Trophoblast cell (in vitro differentiated cells and primary cell): ENCODE measurements around the gene CST3.

ENCODE experiments used
- DNase-seq, 2 donors: peaks; one replicate each; pipeline ENCODE4 v3.0.0-alpha.2; 2016
- H2AFZ ChIP-seq: 2 replicates; pipeline ENCODE4 v1.6.1; 2013; ENCODE audit warnings: low read length, moderate library complexity, mild to moderate bottlenecking; ENCODE audit not compliant: insufficient read depth, poor library complexity
- H2AK5ac ChIP-seq: 2 replicates; pipeline ENCODE4 v1.6.1; 2013; ENCODE audit warnings: mild to moderate bottlenecking, low read length
- H2BK120ac ChIP-seq: 2 replicates; pipeline ENCODE4 v1.6.1; 2013; ENCODE audit warnings: low read length, mild to moderate bottlenecking, moderate library complexity; ENCODE audit not compliant: insufficient read depth, poor library complexity
- H2BK12ac ChIP-seq: 2 replicates; pipeline ENCODE4 v1.6.1; 2013; ENCODE audit warnings: mild to moderate bottlenecking, low read length, moderate library complexity
- H2BK5ac ChIP-seq: 2 replicates; pipeline ENCODE4 v1.6.1; 2013; ENCODE audit warnings: low read length, low read depth, moderate library complexity, mild to moderate bottlenecking; ENCODE audit not compliant: poor library complexity
- H3K14ac ChIP-seq: 2 replicates; pipeline ENCODE4 v1.6.1; 2013; ENCODE audit warnings: mild to moderate bottlenecking, low read length
- H3K18ac ChIP-seq: 2 replicates; pipeline ENCODE4 v1.6.1; 2013; ENCODE audit warnings: mild to moderate bottlenecking, low read length
- H3K23ac ChIP-seq: 2 replicates; pipeline ENCODE4 v1.6.1; 2013; ENCODE audit warnings: low read length
- H3K27ac ChIP-seq: 2 replicates; pipeline ENCODE4 v1.5.1; 2013; ENCODE audit warnings: low read depth, mild to moderate bottlenecking, inconsistent platforms, low read length, moderate library complexity
- H3K27me3 ChIP-seq: 2 replicates; pipeline ENCODE4 v1.6.1; 2013; ENCODE audit warnings: inconsistent platforms, mild to moderate bottlenecking, low read length, moderate library complexity; ENCODE audit not compliant: insufficient read depth
- H3K36me3 ChIP-seq, 2 experiments: 1 replicate in 1 of 2; 2 replicates in 1 of 2; pipeline ENCODE4 v1.6.1; 2013; ENCODE audit warnings: low read length in 2 of 2, mild to moderate bottlenecking in 2 of 2, moderate library complexity in 1 of 2; ENCODE audit not compliant: insufficient read depth in 2 of 2, control insufficient read depth in 1 of 2
- H3K4ac ChIP-seq: 2 replicates; pipeline ENCODE4 v1.6.1; 2013; ENCODE audit warnings: low read depth, mild to moderate bottlenecking, low read length, moderate library complexity
- H3K4me1 ChIP-seq, 2 experiments: 1 replicate in 1 of 2; 2 replicates in 1 of 2; pipeline ENCODE4 v1.6.1; 2013; ENCODE audit warnings: low read length in 2 of 2, mild to moderate bottlenecking in 2 of 2, moderate library complexity in 1 of 2; ENCODE audit not compliant: insufficient read depth in 2 of 2, control insufficient read depth in 1 of 2
- H3K4me2 ChIP-seq: 2 replicates; pipeline ENCODE4 v1.6.1; 2013; ENCODE audit warnings: inconsistent platforms, mild to moderate bottlenecking, low read length, moderate library complexity
- H3K4me3 ChIP-seq: 2 replicates; pipeline ENCODE4 v1.5.1; 2013; ENCODE audit warnings: mild to moderate bottlenecking, low read depth, low read length, inconsistent platforms
- H3K79me1 ChIP-seq: one replicate; pipeline ENCODE4 v1.6.1; 2013; ENCODE audit warnings: low read length
- H3K79me2 ChIP-seq: 2 replicates; pipeline ENCODE4 v1.6.1; 2013; ENCODE audit warnings: low read length, mild to moderate bottlenecking; ENCODE audit not compliant: control insufficient read depth, insufficient read depth, poor library complexity
- H3K9ac ChIP-seq: 2 replicates; pipeline ENCODE4 v1.6.1; 2013; ENCODE audit warnings: mild to moderate bottlenecking, low read length
- H3K9me3 ChIP-seq: 2 replicates; pipeline ENCODE4 v1.6.1; 2013; ENCODE audit warnings: low read depth, mild to moderate bottlenecking, control low read depth, inconsistent platforms, low read length; ENCODE audit not compliant: insufficient read depth
- H4K12ac ChIP-seq: 2 replicates; pipeline ENCODE4 v1.6.1; 2013; ENCODE audit warnings: low read depth, mild to moderate bottlenecking, low read length, moderate library complexity
- H4K8ac ChIP-seq: 2 replicates; pipeline ENCODE4 v1.6.1; 2013; ENCODE audit warnings: low read depth, mild to moderate bottlenecking, low read length, moderate library complexity
- H4K91ac ChIP-seq: one replicate; pipeline ENCODE4 v1.6.1; 2013; ENCODE audit warnings: low read depth, mild to moderate bottlenecking, low read length, moderate library complexity
- WGBS: extraction: QIAGEN DNeasy Blood & Tissue Kit; methylation state at CpG from one replicate; pipeline ENCODE4 v1.1.7; 2013; ENCODE audit warnings: missing lambda C conversion rate; ENCODE audit not compliant: insufficient read length, insufficient coverage; ENCODE audit errors: extremely low coverage; 5-methylcytosine and 5-hydroxymethylcytosine counted together

The CST3 gene

GRCh38 chr20:23649830-23650417, 12.2 kb upstream of the CST3 start:
- WGBS, result no CpG with 5 or more reads among the region's 1 CpG
- H3K4me2 ChIP-seq, result no peak overlapping the region
- H3K27ac ChIP-seq, result no peak overlapping the region
- no peak overlapping the region for H3K14ac ChIP-seq
- no peak overlapping the region for H2AFZ ChIP-seq
- no peak overlapping the region for H3K4ac ChIP-seq
- H3K9me3 ChIP-seq, result no peaks in the 10 kb centered on the region
- H3K9ac ChIP-seq, result no peak overlapping the region
- H2BK5ac ChIP-seq, result no peak overlapping the region
- DNase-seq, result no peak
- no peak overlapping the region for H4K12ac ChIP-seq
- no peaks in the 10 kb centered on the region for H3K79me2 ChIP-seq
- no peaks in the 10 kb centered on the region for H3K4me1 ChIP-seq
- no peaks in the 10 kb centered on the region for H3K79me1 ChIP-seq
- no peak overlapping the region for H4K91ac ChIP-seq
- H3K27me3 ChIP-seq, result no peaks in the 10 kb centered on the region
- H2AK5ac ChIP-seq, result no peak overlapping the region
- H3K36me3 ChIP-seq, result no peaks in the 10 kb centered on the region
- H2BK12ac ChIP-seq, result no peak overlapping the region
- H2BK120ac ChIP-seq, result no peak overlapping the region
- H3K4me3 ChIP-seq, result no peak overlapping the region
- H3K18ac ChIP-seq, result no peak overlapping the region
- H4K8ac ChIP-seq, result no peak overlapping the region
- no peak overlapping the region for H3K23ac ChIP-seq

- Histone ChIP-seq H3K36me3 (no peaks in the 10 kb centered on the region), H3K23ac (no peak overlapping the region), H3K27ac (no peak overlapping the region), H2BK5ac (no peak overlapping the region), H3K4ac (no peak overlapping the region), H4K12ac (no peak overlapping the region), H2AK5ac (no peak overlapping the region), H3K9ac (no peak overlapping the region), H4K8ac (no peak overlapping the region), H2BK12ac (no peak overlapping the region), H4K91ac (no peak overlapping the region), H3K79me2 (no peaks in the 10 kb centered on the region), H2AFZ (no peak overlapping the region), H3K4me1 (no peaks in the 10 kb centered on the region), H2BK120ac (no peak overlapping the region), H3K9me3 (no peaks in the 10 kb centered on the region), H3K4me3 (no peak overlapping the region), H3K4me2 (no peak overlapping the region), H3K14ac (no peak overlapping the region), H3K27me3 (no peaks in the 10 kb centered on the region), H3K79me1 (no peaks in the 10 kb centered on the region), H3K18ac (no peak overlapping the region)
- DNase-seq, result no peak
- WGBS, result no CpG with 5 or more reads among the region's 2 CpGs
These were observed 11.5 kb upstream of the CST3 start for GRCh38 chr20:23649242-23649641.

- Histone ChIP-seq H4K8ac (no peak overlapping the region), H4K91ac (no peak overlapping the region), H3K79me1 (no peaks in the 10 kb centered on the region), H3K18ac (no peak overlapping the region), H2BK12ac (no peak overlapping the region), H2AFZ (no peak overlapping the region), H2BK120ac (no peak overlapping the region), H3K4ac (no peak overlapping the region), H3K4me2 (no peak overlapping the region), H3K9me3 (no peaks in the 10 kb centered on the region), H3K4me3 (no peak overlapping the region), H3K79me2 (no peaks in the 10 kb centered on the region), H3K36me3 (no peaks in the 10 kb centered on the region), H4K12ac (no peak overlapping the region), H3K14ac (no peak overlapping the region), H3K9ac (no peak overlapping the region), H2AK5ac (no peak overlapping the region), H3K23ac (no peak overlapping the region), H3K27ac (no peak overlapping the region), H3K4me1 (peaks cover 1 to 3% of the 10 kb centered on the region in 2 experiments), H2BK5ac (no peak overlapping the region), H3K27me3 (no peaks in the 10 kb centered on the region)
- no peak for DNase-seq
- no CpG with 5 or more reads among the region's 2 CpGs for WGBS
These were observed 9.6 kb upstream of the CST3 start for GRCh38 chr20:23647346-23647745.

- DNase-seq, result no peak
- no peak overlapping the region for H2AK5ac ChIP-seq
- H3K4ac ChIP-seq, result no peak overlapping the region
- no peak overlapping the region for H2BK5ac ChIP-seq
- H3K18ac ChIP-seq, result no peak overlapping the region
- no peak overlapping the region for H3K4me2 ChIP-seq
- no peak overlapping the region for H2BK120ac ChIP-seq
- no peaks in the 10 kb centered on the region for H3K9me3 ChIP-seq
- no peaks in the 10 kb centered on the region for H3K79me1 ChIP-seq
- no peak overlapping the region for H2BK12ac ChIP-seq
- no peaks in the 10 kb centered on the region for H3K36me3 ChIP-seq
- WGBS, result no CpG with 5 or more reads among the region's 4 CpGs
- H2AFZ ChIP-seq, result no peak overlapping the region
- no peak overlapping the region for H4K12ac ChIP-seq
- H3K14ac ChIP-seq, result no peak overlapping the region
- no peaks in the 10 kb centered on the region for H3K79me2 ChIP-seq
- peaks cover 7 to 11% of the 10 kb centered on the region in 2 experiments for H3K4me1 ChIP-seq
- no peak overlapping the region for H4K8ac ChIP-seq
- no peak overlapping the region for H3K4me3 ChIP-seq
- no peak overlapping the region for H3K9ac ChIP-seq
- no peak overlapping the region for H3K23ac ChIP-seq
- H4K91ac ChIP-seq, result no peak overlapping the region
- H3K27ac ChIP-seq, result no peak overlapping the region
- no peaks in the 10 kb centered on the region for H3K27me3 ChIP-seq
These were observed 8.5 kb upstream of the CST3 start for GRCh38 chr20:23646106-23646873.
